GM18498 (cell line): Measurements from ENCODE around the gene SLC32A1.

ENCODE experiments used
- ATAC-seq: cut with Tn5 transposase; IDR thresholded peaks from one replicate; pipeline ENCODE4 v1.9.1; 2021; ENCODE audit warnings: mild to moderate bottlenecking, moderate library complexity; ENCODE audit not compliant: unreplicated experiment

Gene SLC32A1

GRCh38 chr20:38725148-38725901, 1.0 kb downstream of the SLC32A1 start:
- no peak for ATAC-seq

GRCh38 chr20:38725931-38726803, 1.9 kb downstream of the SLC32A1 start:
- ATAC-seq = no peak

GRCh38 chr20:38726804-38727606, 2.7 kb downstream of the SLC32A1 start:
- ATAC-seq = no peak

- no peak for ATAC-seq
These were observed 3.4 kb downstream of the SLC32A1 start for GRCh38 chr20:38727607-38728190.

GRCh38 chr20:38728191-38728781, 4.0 kb downstream of the SLC32A1 start:
- ATAC-seq = no peak

- no peak for ATAC-seq
These were observed 4.8 kb downstream of the SLC32A1 start for GRCh38 chr20:38728911-38729642.

GRCh38 chr20:38729767-38730166, 5.5 kb downstream of the SLC32A1 start:
- no peak for ATAC-seq

GRCh38 chr20:38730167-38730988, 6.1 kb downstream of the SLC32A1 start:
- no peak for ATAC-seq

GRCh38 chr20:38730989-38731737, 6.9 kb downstream of the SLC32A1 start:
- ATAC-seq = peak; percentile 64

GRCh38 chr20:38731738-38732113, 7.4 kb downstream of the SLC32A1 start:
- no peak for ATAC-seq

- ATAC-seq = no peak
These were observed 8.7 kb downstream of the SLC32A1 start for GRCh38 chr20:38732981-38733380.

- no peak for ATAC-seq
These were observed 10.9 kb downstream of the SLC32A1 start for GRCh38 chr20:38735172-38735571.

- no peak for ATAC-seq
These were observed 13.6 kb downstream of the SLC32A1 start for GRCh38 chr20:38737887-38738286.

GRCh38 chr20:38745757-38746156, 21.5 kb downstream of the SLC32A1 start:
- ATAC-seq = no peak

- ATAC-seq = no peak
These were observed 23.3 kb downstream of the SLC32A1 start for GRCh38 chr20:38747495-38748096.

GRCh38 chr20:38748097-38748860, 24.0 kb downstream of the SLC32A1 start, which contains the start of gene ACTR5:
TSS of gene ACTR5 (plus strand) at chr20:38748460. CDS start at chr20:38748479, 19 bp downstream.
- ATAC-seq = peak; percentile 91

- ATAC-seq = peak; percentile 36
These were observed 24.5 kb downstream of the SLC32A1 start for GRCh38 chr20:38748861-38749149.
